HG03039 (cell line): ENCODE measurements around the gene CRYGD.

Experiments used
- ATAC-seq: cut with Tn5 transposase; IDR thresholded peaks from one replicate; pipeline ENCODE4 v1.9.1; 2021; ENCODE audit warnings: mild to moderate bottlenecking, moderate library complexity; ENCODE audit not compliant: unreplicated experiment

The CRYGD gene

GRCh38 chr2:208090420-208090819 is 33.9 kb downstream of the CRYGD start:
- ATAC-seq: no peak

GRCh38 chr2:208086029-208086428 is 38.3 kb downstream of the CRYGD start:
- ATAC-seq: no peak

- no peak for ATAC-seq
Measured at GRCh38 chr2:208083807-208084206, 40.5 kb downstream of the CRYGD start.

- ATAC-seq: no peak
Measured at GRCh38 chr2:208077276-208077675, 47.0 kb downstream of the CRYGD start.

- ATAC-seq: no peak
Measured at GRCh38 chr2:208074610-208075356, 49.5 kb downstream of the CRYGD start.

- ATAC-seq: peak; percentile 68
Measured at GRCh38 chr2:208072250-208072892, 52.0 kb downstream of the CRYGD start.
